Measurements from ENCODE around the gene OSR1.
A peak's percentile ranks its signal among the peaks of the same experiment; 100 is the strongest.

- TF ChIP-seq CTCF (IDR thresholded peaks at IDR 0.05) (peak; percentile 38 to 64 (median 56)), POLR2A (IDR thresholded peaks at IDR 0.05) (no peak)
Measured at GRCh38 chr2:19349911-19350677, 8.3 kb downstream of the OSR1 start.
